HG02588 (cell line): Measurements from ENCODE around the gene SHANK2.

ENCODE experiments used
- ATAC-seq: cut with Tn5 transposase; IDR thresholded peaks from one replicate; pipeline ENCODE4 v1.9.1; 2021; ENCODE audit warnings: mild to moderate bottlenecking, moderate library complexity; ENCODE audit not compliant: unreplicated experiment

SHANK2 gene

DNA sequence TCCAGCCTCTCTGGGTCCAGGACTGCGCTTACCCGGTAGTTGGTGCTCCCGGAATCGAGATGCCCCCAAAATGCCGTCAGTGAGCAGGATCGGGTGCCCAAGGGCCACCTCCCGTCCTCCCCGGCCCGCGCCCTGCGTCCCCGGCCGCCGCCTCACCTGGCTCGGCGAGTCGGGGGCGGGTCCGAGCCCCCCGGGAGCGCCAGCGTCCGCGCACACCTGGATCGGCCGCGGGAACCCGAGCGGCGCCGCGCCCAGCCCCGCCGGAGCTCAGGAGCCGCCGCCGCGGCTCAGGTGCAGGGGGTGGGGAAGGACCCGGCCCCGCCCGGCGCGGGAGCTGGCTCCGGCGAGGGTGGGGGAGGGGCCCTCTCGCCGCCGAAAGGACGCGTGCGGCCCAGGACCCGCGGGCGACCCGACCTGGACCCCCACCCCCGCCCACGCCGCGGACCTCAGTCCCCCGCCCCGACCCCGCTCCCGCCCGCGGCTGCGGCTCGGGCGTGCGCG is at the start of gene SHANK2:
SHANK2 (minus strand) TSS at position 309 of the 501 bp plus-strand sequence. CDS start 105,251 bp downstream, outside the sequence.
- no peak for ATAC-seq

GRCh38 chr11:71301858-71302533 is 49.6 kb upstream of the SHANK2 start:
- no peak for ATAC-seq

- no peak for ATAC-seq
Measured at GRCh38 chr11:71301046-71301857, 48.9 kb upstream of the SHANK2 start.

DNA sequence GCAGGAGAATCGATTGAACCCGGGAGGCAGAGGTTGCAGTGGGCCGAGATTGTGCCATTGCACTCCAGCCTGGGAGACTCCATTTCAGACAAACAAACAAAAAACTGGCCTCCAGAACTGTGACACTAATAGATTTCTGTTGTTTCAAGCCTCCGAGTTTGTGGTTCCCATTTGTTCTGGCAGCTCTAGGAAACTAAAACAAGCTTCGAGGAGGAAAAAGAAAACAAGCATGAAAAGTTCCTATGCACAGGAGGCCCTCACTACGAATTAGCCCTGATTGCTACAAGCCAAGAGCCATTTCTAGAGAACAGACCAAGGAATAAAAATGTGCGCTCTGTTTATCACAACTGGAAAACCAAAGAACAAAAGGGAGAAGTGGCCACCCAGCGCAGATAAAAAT is 47.8 kb upstream of the SHANK2 start:
- ATAC-seq: no peak

GRCh38 chr11:71298761-71299181 is 46.4 kb upstream of the SHANK2 start:
- ATAC-seq: no peak

DNA sequence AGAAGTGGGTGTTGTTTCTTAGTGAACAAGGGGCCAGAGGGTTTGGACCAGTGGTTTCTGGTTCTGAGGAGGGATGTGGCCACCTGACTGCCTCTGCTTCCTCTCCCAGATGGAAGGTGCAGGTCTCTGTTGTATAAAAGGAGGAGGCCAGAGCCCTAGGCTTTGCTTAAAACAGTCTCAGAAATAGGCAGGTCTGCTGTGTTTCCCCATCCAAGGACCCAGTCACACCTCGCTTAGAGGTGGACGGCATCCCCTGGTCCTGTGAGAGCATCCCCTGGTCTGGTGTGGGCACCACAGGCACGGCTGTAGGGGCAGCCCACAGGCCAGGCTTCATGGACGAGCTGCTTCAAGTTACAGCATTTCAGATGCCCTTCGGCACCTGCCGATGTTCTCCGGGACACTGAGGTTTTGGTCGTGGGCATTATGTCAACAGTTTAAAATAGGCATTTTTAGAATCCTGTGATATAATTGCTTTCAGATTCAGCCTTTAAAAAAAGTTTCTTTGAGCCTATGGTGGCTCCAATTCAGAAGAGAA is 45.7 kb upstream of the SHANK2 start:
- no peak for ATAC-seq

GRCh38 chr11:71294846-71295600 is 42.6 kb upstream of the SHANK2 start:
- ATAC-seq: no peak

DNA sequence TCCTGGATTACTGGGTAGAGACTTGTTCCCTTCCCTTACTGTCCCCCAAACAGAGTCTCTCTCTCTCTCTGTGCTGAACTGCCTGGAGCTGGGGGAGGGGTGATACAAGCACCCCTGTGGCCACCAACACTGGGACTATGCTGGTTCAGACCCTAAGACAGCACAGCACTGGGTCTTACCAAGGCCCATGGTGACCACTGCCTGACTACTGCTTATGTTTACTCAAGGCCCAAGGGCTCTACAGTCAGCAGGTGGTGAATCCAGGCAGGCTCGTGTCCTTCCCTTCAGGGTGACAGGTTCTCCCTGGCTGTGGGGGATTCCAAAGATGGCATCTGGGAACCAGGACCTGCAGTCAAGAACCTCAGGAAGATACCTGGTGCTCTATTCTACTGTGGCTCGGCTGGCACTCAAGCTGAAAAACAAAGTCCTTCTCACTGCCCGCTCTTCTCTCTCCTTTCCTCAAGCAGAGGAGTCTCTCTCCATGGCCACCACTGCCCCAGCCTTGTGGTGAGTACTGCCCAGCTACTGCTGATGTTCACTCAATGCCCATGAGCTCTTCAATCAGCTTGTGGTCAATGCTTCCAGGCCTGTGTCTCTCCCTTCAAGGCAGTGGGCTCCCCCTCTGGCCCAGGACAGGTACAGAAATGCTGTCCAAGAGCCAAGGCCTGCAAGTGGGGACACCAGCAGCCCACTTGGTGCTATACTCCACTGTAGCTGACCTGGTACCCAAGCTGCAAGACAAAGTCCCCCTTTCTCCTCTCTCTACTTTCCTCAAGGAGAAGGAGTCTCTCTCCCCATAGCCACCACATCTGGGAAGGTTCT is 41.8 kb upstream of the SHANK2 start:
- ATAC-seq: no peak

DNA sequence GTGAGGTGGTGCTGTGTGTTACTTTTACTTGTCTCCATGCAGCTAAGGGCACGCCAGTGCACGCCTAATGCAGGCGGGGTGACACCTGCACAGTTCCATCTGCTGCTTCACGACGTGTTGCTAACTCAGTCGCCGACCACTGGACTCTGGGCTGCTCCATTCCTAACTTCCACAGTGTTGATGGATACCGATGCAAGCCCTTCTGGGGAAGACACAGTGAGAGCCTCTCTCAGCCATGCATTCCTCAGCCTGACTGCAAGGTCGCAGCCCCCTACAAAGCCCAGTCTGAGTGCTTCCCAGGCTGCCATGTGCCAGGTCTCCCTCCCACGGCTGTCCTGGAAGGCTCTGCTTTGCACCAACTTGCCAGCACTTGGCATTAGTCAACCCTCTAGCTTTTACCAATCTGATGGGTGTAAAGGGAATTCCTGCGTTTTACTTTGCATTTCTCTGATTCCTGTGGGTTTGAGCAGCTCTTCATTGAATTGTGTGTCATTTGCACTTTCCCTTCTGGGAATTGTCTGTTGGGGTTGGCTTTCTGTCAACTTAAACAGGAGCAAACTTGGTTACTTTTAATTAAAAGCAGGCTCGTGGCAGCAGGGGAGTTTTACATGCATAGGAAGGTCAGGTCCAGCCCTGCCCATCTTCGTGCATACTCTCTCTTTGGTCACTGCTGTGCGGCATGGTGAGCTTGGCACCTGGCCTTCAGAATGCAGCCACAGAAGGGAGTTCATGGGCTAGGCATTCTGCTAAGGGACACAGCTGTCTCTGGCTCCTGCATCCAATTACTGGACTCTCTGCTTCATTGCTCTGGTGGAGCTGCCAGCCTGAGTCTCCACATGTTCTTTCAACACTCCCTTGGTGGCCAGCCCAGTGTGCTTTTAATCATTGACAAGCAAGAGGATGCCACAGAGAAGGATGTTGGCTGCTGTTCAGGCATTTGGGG is 34.6 kb upstream of the SHANK2 start:
- no peak for ATAC-seq

DNA sequence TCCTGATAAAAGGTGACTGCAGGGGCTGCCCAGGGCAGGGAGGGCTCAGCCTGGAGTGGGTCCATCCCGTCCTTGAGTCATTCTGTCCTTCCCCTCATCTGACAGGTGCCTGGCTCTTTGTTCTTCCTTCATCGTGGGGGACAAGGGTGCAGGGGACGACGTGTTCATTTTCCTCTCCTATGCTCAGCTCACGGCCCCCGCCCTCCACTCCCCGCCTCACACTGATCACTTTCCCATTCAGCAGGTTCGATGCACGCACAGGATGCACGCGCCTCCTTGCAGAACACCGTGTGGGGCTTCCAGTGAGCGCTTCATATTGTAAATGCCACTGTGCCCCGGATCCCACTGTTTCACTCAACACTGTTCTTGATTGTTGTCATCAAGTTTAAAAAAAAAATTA is 32.7 kb upstream of the SHANK2 start:
- ATAC-seq: no peak

DNA sequence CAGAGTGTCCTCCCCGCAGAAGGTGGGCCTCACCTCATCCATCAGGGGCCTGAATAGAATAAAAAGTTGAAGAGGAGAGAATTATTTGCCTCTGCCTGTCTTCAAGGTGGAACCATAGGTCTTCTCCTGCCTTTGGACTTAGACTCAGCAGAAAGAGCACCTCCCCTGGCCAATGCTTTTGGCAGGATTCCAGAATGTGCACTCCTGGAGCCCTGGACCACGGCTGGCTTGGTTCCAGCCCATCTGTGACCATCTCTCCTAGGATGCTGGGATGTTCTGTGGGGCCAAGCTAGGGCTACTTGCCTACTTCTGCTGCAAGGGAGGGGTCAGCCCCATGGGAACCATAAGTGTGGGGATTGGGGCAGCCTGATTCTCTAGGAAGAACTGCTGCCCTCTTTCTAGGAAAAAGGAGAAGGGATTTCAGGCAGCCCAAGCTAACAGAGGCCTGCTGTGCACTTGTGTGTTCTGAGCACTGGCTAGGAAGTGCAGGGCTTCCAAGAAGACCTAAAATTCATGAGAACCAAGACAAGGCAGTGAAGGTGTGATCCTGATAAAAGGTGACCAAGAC is 32.2 kb upstream of the SHANK2 start:
- ATAC-seq: no peak

DNA sequence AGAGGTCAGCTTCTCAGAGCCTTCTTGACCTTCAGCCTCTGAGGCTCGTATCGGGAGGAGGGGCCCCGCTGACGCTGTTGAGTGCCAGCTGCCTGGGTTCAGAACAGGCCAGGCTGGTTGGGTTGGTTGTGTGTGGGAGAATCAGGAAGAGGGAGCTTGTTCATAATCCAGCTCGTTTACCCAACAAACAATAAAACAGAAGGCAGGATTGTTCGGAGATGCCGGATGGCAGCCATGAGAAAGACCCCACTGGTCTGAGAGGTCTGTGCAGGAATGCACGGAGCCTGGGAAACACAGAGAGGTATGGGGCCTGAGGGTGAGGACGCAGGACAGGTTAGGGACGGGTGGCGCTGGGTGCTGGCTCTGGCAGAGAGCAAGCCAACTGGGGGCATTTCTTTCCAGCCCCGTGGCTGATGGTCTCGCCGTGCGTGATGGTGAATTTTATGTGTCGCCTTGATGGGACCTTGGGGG is 31.6 kb upstream of the SHANK2 start:
- ATAC-seq: no peak

- ATAC-seq: no peak
Measured at GRCh38 chr11:71282581-71283351, 30.4 kb upstream of the SHANK2 start.

- ATAC-seq: no peak
Measured at GRCh38 chr11:71281831-71282230, 29.5 kb upstream of the SHANK2 start.

- ATAC-seq: no peak
Measured at GRCh38 chr11:71281204-71281603, 28.8 kb upstream of the SHANK2 start.

DNA sequence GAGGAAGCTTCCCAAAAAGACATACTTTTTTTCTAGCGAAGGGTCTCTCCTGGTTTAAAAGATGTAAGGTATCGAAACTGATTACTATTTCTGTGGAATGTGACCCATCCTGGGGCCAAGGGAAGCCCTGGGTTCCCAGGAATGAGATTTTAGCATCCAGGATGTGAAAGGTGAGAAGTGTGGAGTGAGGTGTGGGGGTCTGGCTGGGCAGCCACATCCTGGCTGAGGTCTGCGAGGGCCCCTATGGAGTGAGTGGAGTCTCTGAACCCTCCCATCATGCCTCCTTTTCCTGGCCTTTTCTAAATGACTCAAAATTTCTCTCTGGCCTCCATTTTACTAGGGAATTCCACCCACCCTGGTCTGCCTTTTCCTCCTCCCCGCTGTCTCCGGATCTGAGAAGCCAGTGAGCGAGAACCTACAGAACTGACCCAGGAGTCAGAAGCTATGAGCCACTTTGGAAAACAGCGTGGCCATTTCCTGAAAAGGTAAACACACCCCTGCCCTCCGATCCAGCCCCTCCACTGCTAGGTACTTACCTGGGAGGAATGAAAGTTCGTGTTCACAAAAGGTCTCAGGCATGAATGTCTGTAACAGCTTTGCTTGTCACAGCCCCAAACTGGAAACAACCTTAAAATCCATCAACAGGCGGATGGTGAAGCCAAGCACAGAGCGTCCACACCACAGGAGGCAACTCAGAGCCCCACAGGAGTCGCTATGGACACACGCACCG is 27.7 kb upstream of the SHANK2 start:
- ATAC-seq: no peak

DNA sequence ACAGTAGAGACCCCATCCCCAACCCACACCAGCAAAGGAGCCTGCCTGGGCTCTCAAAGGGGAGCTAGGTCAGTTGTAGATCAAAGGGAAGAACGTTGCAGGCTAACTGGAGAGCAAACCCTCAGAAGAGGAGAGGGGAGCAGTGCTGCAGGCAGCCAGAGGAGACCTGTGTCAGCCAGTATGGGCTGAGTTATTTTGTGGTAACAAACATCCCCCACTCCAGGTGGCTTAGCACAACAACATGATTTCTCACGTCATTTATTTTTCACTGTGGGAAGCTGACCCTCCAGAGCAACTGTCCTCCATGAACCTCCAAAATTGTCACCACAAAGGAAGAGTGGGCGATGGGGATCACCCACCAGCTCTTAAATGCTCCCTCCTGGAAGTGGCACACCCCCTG is 19.8 kb upstream of the SHANK2 start:
- no peak for ATAC-seq
